GM18526 (cell line): ENCODE data around the gene SEC16B.

Experiments
- POLR2A ChIP-seq: IDR thresholded peaks from 3 replicates; pipeline ENCODE4 v1.6.1; 2011; ENCODE audit not compliant: insufficient read length; ENCODE audit errors: extremely low read depth

SEC16B gene

DNA sequence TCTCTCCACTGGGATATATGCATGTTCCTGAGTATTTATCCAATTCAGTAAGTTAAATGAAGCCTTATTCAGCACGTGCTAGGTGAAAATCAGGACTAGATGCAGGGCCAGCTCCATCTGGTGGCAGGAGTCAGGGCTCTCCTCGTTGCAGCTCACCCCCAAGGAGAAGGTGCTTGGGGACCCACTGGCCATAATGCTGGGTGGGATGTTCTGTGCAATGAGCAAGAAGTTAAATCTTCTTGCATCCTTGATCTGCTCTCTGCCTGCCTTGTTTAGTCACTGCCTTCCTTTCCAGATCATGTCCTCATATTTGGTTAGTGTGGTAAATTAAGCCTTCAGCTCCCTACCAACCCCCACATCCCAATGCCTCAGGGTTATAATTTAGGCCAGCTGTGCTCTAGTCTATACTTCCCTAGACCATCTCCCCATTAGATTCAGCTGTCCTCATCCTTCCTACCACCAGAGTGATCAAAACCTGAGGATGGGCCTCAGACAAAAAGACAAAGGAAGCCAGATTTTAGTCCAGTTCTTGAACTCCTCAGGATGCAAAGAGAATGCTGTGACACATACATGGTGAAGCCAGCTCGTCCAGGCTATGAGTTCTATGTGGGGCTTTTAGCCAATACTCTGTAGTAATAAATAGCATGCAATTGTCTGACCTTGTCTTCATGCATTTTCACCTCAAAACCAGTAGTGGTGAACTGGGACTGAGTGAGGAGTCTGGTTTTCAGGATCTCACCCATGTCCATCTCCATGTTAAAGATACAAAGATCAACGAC lies 55.9 kb downstream of the SEC16B start:
- TF ChIP-seq POLR2A: no peak

DNA sequence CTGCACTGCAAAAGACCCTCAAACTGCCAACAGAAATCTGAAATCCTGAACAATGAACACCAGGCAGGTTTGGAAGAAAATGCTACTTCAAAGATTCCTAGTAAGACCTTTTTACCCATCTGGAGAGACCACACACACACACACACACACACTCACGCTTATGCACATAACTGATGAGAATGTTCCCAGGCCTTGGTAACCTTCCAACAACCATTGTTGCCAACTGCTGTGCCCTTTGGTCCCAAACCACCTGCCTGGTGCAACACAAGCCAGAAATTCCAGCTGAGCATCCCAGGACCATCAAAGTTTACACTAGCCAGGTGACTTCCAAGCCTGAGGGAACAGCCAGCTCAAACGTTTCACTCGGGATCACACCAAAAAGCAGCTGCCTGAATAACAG lies 56.9 kb downstream of the SEC16B start:
- no peak for TF ChIP-seq POLR2A

GRCh38 chr1:177909416-177909815 lies 60.4 kb downstream of the SEC16B start:
- no peak for TF ChIP-seq POLR2A

- no peak for TF ChIP-seq POLR2A
Measured at GRCh38 chr1:177907000-177907399, 62.9 kb downstream of the SEC16B start.

DNA sequence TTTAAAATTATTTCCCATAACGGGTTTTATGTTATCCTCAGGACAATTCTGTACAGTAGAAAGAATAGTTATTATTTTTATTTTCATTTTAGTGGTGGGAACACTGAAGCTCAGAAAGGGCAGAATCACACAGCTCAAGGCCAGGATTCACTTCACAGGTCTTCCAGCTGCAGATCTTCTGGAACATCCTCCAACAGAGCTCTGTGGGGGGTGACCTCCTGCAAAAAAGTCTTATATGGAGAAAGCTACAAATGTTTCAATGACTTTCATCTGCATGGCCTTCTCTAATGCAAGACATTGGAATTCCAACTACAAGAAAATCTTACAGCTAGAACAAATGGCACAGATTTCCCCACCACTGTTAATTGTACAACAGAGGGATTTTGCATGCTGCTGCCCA lies 64.2 kb downstream of the SEC16B start:
- TF ChIP-seq POLR2A: no peak

- TF ChIP-seq POLR2A: no peak
Measured at GRCh38 chr1:177902266-177902665, 67.6 kb downstream of the SEC16B start.

GRCh38 chr1:177897998-177898654 lies 71.7 kb downstream of the SEC16B start:
- TF ChIP-seq POLR2A: no peak

DNA sequence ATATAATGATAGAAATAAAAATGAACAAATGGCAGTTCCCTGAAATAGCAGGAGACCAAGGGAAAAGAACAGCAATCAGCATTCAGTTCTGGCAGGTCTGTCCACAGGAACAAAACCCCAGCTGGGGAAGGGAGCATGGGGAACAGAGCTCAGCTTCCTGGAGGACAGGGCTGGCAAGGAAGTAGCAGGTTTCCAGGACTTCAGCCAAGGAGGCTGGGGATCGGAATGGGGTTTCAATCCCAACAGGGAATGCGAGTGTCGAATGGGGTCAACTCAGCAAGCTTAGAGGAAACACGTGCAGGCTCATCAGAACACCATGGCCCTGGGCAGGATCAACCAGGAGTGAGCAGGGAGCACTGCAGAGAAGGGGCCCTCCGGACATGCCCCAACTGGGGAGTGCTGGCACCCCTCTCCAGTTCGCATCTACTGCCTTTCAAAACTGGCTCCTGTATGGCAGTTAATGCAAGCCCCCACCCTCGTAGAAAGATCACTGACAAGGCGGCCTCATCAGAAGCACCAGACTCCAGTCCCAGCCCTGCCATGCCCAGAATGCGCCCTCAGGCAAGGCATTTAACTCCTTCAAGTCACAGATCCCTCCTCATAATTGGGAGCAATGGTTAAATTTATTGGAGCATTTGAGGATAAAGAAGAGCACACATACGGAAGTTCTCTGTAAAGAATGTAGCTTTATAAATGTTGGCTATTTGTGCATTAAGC lies 72.4 kb downstream of the SEC16B start:
- no peak for TF ChIP-seq POLR2A
